Muscle layer of colon (tissue), 2 donors: ENCODE measurements around the gene NOTCH1.
A peak's percentile ranks its signal among the peaks of the same experiment; 100 is the strongest.

ENCODE experiments used
- H3K27ac ChIP-seq: one replicate; pipeline ENCODE4 v1.7.0; 2013; ENCODE audit warnings: low read depth, mild to moderate bottlenecking, low read length, moderate library complexity
- H3K27me3 ChIP-seq, 2 donors: one replicate each; pipeline ENCODE4 v1.7.0; 2013; ENCODE audit warnings: low read length in 2 of 2, mild to moderate bottlenecking in 2 of 2; ENCODE audit not compliant: insufficient read depth in 2 of 2, control insufficient read depth in 1 of 2
- H3K36me3 ChIP-seq: one replicate; pipeline ENCODE4 v1.7.0; 2013; ENCODE audit warnings: mild to moderate bottlenecking, low read length; ENCODE audit not compliant: insufficient read depth
- H3K4me1 ChIP-seq: one replicate; pipeline ENCODE4 v1.7.0; 2013; ENCODE audit warnings: mild to moderate bottlenecking, low read length; ENCODE audit not compliant: insufficient read depth
- H3K4me3 ChIP-seq, 2 donors: one replicate each; pipeline ENCODE4 v1.7.0; 2013; ENCODE audit warnings: low read length in 2 of 2, low read depth in 1 of 2, mild to moderate bottlenecking in 1 of 2, moderate library complexity in 1 of 2
- H3K9ac ChIP-seq: one replicate; pipeline ENCODE4 v1.7.0; 2013; ENCODE audit warnings: low read length
- H3K9me3 ChIP-seq: one replicate; pipeline ENCODE4 v1.7.0; 2013; ENCODE audit warnings: mild to moderate bottlenecking, low read length
- donor health status: abdominal sarcoma.
- donor health status: Adenocarcinoma of cecum.

The NOTCH1 gene

DNA sequence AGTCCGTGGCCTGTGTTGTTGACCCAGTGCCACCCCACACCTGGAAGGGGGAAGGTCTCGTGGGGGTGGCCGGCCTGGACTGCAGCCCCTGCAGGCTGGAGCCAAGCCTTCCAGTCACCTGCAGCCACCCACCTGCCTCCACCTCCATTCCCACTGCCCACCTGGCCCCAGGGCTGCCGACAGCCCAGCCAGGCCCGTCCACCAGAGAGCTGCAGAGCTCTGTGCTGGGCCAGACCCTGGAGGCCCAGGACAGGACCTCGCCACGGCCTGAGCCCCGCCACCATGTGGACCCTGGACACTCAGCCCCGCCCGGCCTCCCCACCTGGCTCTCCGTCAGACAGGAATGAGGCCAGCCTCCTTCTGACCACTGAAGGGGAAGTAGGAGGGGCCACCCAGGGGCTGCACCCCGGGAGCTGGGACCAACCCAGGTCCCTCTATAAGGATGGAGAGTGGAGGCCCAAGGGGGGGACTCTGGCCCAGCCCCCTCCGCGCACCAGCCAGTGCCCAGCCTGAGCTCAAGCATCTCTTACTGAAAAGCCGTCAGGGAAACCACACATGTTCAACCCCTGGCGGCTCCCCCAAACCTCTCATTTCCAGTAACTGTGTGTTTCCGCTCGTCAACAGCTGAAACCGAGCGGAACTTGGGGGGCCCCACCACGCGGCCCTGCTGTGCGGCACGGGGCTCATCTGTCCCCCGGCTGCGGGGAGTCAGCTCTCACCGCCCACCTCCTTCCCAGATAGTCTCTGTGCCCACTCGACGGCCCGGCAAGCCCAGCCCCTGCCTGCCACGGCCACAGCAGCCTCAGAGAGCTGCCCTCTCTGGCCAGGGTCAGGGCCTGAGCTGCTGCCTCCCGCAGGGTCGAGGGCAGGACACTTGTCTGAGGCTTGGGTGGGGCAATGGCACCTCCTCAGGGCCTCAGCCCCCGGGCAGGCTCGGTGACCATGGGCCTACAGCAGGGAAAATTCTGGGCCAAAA, 12.8 kb downstream of the NOTCH1 start:
- Histone ChIP-seq H3K36me3 (peaks cover 17% of the 10 kb centered on the region), H3K9me3 (no peaks in the 10 kb centered on the region), H3K27ac (peak overlapping the region; percentile 34), H3K4me1 (peaks cover 68% of the 10 kb centered on the region), H3K9ac (no peak overlapping the region), H3K4me3 (no peak overlapping the region), H3K27me3 (no peaks in the 10 kb centered on the region)

DNA sequence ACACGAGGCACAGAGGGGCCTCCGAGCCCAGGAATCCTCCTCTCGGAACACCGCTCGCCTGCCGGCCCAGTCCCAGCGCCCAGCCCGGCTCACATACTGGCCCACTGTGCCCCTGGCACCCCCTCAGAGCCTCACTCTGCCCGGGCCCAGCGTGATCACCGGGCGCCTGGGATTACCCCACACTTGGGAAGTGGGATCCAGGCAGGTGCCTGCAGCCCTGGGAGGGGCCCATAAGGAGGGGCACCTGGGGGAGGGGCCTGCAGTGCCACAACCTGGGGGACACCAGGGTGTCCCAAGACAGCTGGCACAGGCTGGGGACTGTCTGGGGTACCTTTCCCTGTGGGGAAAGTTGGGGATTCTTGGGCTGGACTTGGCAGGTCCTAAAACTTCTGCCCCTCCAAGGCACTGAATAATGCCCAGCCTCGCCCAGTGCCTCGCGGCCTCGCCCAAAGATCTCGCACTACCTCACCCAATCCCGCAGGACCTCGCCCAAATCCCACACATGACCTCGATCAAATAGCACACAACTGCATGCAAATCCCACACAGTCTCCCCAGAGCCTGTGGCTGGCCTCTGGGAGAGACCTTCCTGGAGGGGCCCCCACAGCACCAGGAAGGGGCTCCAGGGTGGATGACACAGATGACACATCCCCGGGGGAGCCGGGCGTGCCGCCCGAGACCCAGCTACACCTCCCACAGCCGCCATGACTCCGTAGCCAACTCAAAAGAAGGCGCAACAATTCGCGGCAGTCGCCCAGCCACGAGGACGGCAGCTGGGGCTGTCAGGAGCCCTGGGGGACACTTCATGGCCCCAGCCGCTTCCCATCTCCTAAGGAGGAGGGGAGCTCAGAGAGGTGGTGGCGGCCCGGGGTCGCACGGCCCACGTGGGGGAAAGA, 13.7 kb downstream of the NOTCH1 start:
- Histone ChIP-seq H3K27me3 (no peaks in the 10 kb centered on the region), H3K4me3 (no peak overlapping the region), H3K36me3 (peaks cover 14% of the 10 kb centered on the region), H3K27ac (peak overlapping the region; percentile 52), H3K9me3 (no peaks in the 10 kb centered on the region), H3K9ac (no peak overlapping the region), H3K4me1 (peaks cover 77% of the 10 kb centered on the region)

DNA sequence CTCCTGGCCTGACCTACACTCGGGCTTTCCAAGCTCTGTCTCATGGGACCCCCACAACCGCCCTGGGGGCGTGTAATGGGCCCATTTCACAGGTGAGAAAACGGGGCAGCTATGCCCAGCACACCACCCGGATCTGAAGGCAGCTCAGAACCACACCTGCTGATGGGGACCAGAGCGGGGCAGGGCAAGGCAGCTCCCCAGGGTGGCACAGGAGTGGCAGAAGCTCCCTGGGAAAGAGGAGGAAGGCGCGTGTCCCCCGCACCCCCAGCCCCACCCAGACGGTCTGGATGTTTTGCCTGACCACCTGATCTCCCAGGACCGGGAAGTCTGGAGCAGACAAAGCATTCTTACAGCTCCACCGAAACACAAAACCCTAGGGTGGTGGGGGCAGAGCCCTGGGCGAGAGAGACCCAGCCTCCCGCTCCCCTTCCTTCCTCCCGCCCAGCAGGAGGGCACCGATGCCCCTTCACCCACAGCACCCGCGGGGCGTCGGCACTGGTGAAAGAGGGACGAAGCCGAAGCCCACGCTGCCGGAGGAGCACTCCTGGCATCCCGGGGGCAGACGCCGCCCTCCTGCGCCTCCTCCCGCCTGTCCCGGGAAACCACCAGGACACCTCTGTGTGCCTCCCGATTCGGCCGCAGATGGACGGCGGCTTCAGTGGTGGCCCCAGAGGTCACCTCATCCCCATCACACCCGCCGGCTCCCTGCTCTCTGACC, 14.5 kb downstream of the NOTCH1 start:
- peaks cover 77% of the 10 kb centered on the region for H3K4me1 ChIP-seq
- H3K27ac ChIP-seq: peak overlapping the region; percentile 58
- no peak overlapping the region for H3K9ac ChIP-seq
- no peaks in the 10 kb centered on the region for H3K9me3 ChIP-seq
- peaks cover 11% of the 10 kb centered on the region for H3K36me3 ChIP-seq
- no peaks in the 10 kb centered on the region for H3K27me3 ChIP-seq
- no peak overlapping the region for H3K4me3 ChIP-seq

DNA sequence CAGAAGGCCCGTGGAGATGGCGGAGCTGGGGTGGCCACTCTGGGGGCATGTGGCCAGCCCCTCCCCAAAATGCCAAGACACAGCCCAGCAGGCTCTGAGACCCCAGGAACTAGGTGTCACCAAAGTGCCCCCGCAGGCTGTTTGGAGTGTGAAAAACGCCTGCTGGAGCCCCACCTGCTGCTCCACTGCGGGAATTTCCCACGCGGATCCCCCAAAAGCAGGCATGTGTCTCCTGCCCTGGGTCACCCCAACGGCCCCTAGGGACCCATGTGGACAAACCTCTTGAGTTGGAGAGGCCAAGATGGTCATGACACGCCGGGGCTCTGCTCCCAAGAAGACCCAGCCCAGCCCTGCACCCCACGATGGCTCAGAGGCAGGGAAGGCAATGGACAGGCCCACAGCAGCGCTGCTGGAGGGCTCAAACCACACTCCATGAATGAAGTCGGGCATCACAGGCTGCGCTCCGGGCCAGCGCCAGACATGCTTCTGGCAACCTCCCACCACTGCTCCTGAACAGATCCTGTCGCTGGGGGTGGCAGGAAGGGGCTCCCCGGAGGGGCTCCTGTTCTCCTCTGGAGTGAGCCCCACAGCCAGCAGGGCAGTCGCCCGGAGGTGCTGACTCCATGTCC, 15.3 kb downstream of the NOTCH1 start:
- peak overlapping the region; percentile 58 for H3K27ac ChIP-seq
- H3K36me3 ChIP-seq: peaks cover 11% of the 10 kb centered on the region
- H3K9ac ChIP-seq: no peak overlapping the region

GRCh38 chr9:136529516-136530460, 16.1 kb downstream of the NOTCH1 start:
- Histone ChIP-seq H3K9ac (no peak overlapping the region), H3K36me3 (peaks cover 11% of the 10 kb centered on the region), H3K4me3 (no peak overlapping the region), H3K4me1 (peaks cover 76% of the 10 kb centered on the region), H3K27ac (no peak overlapping the region), H3K27me3 (no peaks in the 10 kb centered on the region), H3K9me3 (no peaks in the 10 kb centered on the region)

More for the DNA sequence above, 15.3 kb downstream of the NOTCH1 start:
- Histone ChIP-seq H3K4me3 (no peak overlapping the region), H3K27me3 (no peaks in the 10 kb centered on the region), H3K9me3 (no peaks in the 10 kb centered on the region), H3K4me1 (peaks cover 79% of the 10 kb centered on the region)

GRCh38 chr9:136528716-136529341, 17.0 kb downstream of the NOTCH1 start:
- peak overlapping the region; percentile 72 for H3K27ac ChIP-seq
- peaks cover 76% of the 10 kb centered on the region for H3K4me1 ChIP-seq
- no peaks in the 10 kb centered on the region for H3K9me3 ChIP-seq
- no peak overlapping the region for H3K4me3 ChIP-seq
- H3K9ac ChIP-seq: no peak overlapping the region
- no peaks in the 10 kb centered on the region for H3K27me3 ChIP-seq
- H3K36me3 ChIP-seq: peaks cover 4% of the 10 kb centered on the region

- Histone ChIP-seq H3K4me3 (no peak overlapping the region), H3K9ac (no peak overlapping the region), H3K4me1 (peaks cover 69% of the 10 kb centered on the region)
Observed at GRCh38 chr9:136527721-136528710, 17.8 kb downstream of the NOTCH1 start.

DNA sequence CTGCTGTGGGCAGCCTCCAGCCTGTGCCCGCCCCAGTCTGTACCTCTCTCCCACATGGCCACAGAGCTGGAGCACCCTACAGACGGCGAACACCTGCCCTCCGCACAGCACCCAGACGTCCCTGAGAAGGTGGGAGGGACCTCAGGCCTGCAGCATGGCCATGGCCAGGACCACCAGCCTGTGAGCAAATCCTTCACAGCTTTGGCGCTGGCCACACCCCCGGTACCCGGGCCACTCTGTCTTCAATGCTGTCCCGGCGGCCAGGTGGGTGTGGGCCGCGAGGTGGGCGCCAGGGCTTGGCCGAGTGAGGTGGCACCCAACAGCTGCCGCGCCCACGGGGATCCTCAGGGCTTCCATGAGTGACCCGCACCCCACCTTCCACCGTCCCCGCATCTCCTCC, 18.7 kb downstream of the NOTCH1 start:
- Histone ChIP-seq H3K9ac (no peak overlapping the region), H3K27me3 (no peaks in the 10 kb centered on the region), H3K9me3 (no peaks in the 10 kb centered on the region), H3K4me1 (peaks cover 60% of the 10 kb centered on the region), H3K27ac (peak overlapping the region; percentile 40), H3K36me3 (peaks cover 11% of the 10 kb centered on the region), H3K4me3 (no peak overlapping the region)

More at GRCh38 chr9:136527721-136528710, 17.8 kb downstream of the NOTCH1 start:
- no peaks in the 10 kb centered on the region for H3K27me3 ChIP-seq
- H3K36me3 ChIP-seq: peaks cover 6% of the 10 kb centered on the region
- no peaks in the 10 kb centered on the region for H3K9me3 ChIP-seq
- peak overlapping the region; percentile 72 for H3K27ac ChIP-seq

- Histone ChIP-seq H3K9ac (no peak overlapping the region), H3K27ac (peak overlapping the region; percentile 40), H3K27me3 (no peaks in the 10 kb centered on the region), H3K9me3 (no peaks in the 10 kb centered on the region), H3K36me3 (peaks cover 11% of the 10 kb centered on the region), H3K4me1 (peaks cover 56% of the 10 kb centered on the region), H3K4me3 (no peak overlapping the region)
Observed at GRCh38 chr9:136526625-136527066, 19.2 kb downstream of the NOTCH1 start.
